Tibial nerve (tissue), 4 donors: ENCODE measurements around the gene SYDE1.

Source experiments
- CTCF ChIP-seq, 5 experiments: fragments of 200-600 bp in 3 of 5; fragments of 450-650 bp in 2 of 5; sonication (generic) in 3 of 5; IDR thresholded peaks; one replicate each; pipeline ENCODE4 v1.5.1; 2016 to 2019; ENCODE audit warnings: antibody characterized with exemption in 5 of 5, mild to moderate bottlenecking in 3 of 5, moderate library complexity in 2 of 5
- EP300 ChIP-seq, 2 donors: sonication (generic); formaldehyde crosslinking; IDR thresholded peaks; one replicate each; pipeline ENCODE4 v1.6.1; 2017; ENCODE audit warnings: antibody characterized with exemption in 2 of 2, mild to moderate bottlenecking in 1 of 2
- POLR2A ChIP-seq, 2 donors: fragments of 450-650 bp; IDR thresholded peaks; one replicate each; pipeline ENCODE4 v1.6.1; 2017; ENCODE audit warnings: antibody characterized with exemption in 2 of 2, mild to moderate bottlenecking in 2 of 2, moderate library complexity in 2 of 2

DNA sequence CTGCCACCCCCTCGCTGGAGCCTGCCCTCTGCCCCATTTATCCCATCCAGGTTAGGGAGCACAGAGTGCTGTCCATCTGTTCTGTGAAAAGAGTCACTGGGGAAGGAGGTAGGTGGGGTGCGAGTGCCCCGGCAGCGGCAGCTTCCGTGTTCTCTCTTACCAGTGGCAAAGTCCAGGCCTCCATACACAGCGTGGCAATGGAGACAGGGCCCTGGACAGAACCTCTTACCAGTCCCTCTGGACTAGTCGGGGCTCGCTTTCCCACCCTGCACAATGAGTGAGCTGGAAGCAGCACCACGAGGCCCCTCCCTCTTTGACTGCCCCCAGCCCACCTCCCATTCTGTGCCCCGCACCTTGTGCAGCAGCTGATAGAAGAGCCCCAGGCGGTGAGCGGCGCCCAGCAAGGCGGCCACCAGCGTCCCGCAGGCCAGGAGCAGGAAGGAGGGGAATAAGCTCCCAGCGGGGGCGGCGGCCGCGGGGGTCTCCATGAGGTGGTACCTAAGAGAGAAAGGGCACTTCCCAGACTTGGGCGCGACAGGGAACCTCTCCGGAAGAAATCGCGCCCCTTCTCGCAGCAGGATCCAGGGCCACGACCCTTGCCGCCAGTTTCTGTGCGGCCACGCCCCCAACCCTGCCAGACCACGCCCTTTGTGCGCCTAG is 17.5 kb downstream of the SYDE1 start:
- TF ChIP-seq EP300 (IDR thresholded peaks at IDR 0.05), result no peak
- no peak for TF ChIP-seq CTCF (IDR thresholded peaks at IDR 0.05)
- TF ChIP-seq POLR2A (IDR thresholded peaks at IDR 0.05), result no peak
